Rectal smooth muscle tissue (tissue), 1 donor: Measurements from ENCODE around the gene RAP1GAP.

ENCODE experiments used
- H3K27ac ChIP-seq: one replicate; pipeline ENCODE4 v1.7.0; 2013; ENCODE audit warnings: low read depth, low read length, inconsistent platforms
- H3K27me3 ChIP-seq: one replicate; pipeline ENCODE4 v1.7.0; 2013; ENCODE audit warnings: low read length; ENCODE audit not compliant: control insufficient read depth, insufficient read depth
- H3K36me3 ChIP-seq: one replicate; pipeline ENCODE4 v1.7.0; 2013; ENCODE audit warnings: low read length; ENCODE audit not compliant: control insufficient read depth, insufficient read depth
- H3K4me1 ChIP-seq: one replicate; pipeline ENCODE4 v1.7.0; 2013; ENCODE audit warnings: low read length; ENCODE audit not compliant: control insufficient read depth, insufficient read depth
- H3K4me3 ChIP-seq: one replicate; pipeline ENCODE4 v1.7.0; 2013; ENCODE audit warnings: low read length
- H3K9ac ChIP-seq: one replicate; pipeline ENCODE4 v1.7.0; 2013; ENCODE audit warnings: low read length

Gene RAP1GAP

GRCh38 chr1:21664806-21665588 is 4.2 kb downstream of the RAP1GAP start:
- Histone ChIP-seq H3K36me3 (no peaks in the 10 kb centered on the region), H3K9ac (no peak overlapping the region), H3K27me3 (peaks cover 35% of the 10 kb centered on the region), H3K4me3 (no peak overlapping the region), H3K27ac (no peak overlapping the region), H3K4me1 (no peaks in the 10 kb centered on the region)

GRCh38 chr1:21663951-21664805 is 5.0 kb downstream of the RAP1GAP start:
- Histone ChIP-seq H3K36me3 (no peaks in the 10 kb centered on the region), H3K9ac (no peak overlapping the region), H3K4me3 (no peak overlapping the region), H3K4me1 (no peaks in the 10 kb centered on the region), H3K27me3 (peaks cover 30% of the 10 kb centered on the region), H3K27ac (no peak overlapping the region)

GRCh38 chr1:21663248-21663950 is 5.8 kb downstream of the RAP1GAP start:
- no peak overlapping the region for H3K27ac ChIP-seq

GRCh38 chr1:21662426-21663247 is 6.5 kb downstream of the RAP1GAP start:
- H3K4me3 ChIP-seq, result no peak overlapping the region
- H3K36me3 ChIP-seq, result no peaks in the 10 kb centered on the region
- H3K27me3 ChIP-seq, result peaks cover 18% of the 10 kb centered on the region
- no peak overlapping the region for H3K9ac ChIP-seq
- no peaks in the 10 kb centered on the region for H3K4me1 ChIP-seq
- no peak overlapping the region for H3K27ac ChIP-seq

More at GRCh38 chr1:21663248-21663950, 5.8 kb downstream of the RAP1GAP start:
- Histone ChIP-seq H3K4me3 (no peak overlapping the region), H3K36me3 (no peaks in the 10 kb centered on the region), H3K27me3 (peaks cover 26% of the 10 kb centered on the region), H3K4me1 (no peaks in the 10 kb centered on the region), H3K9ac (no peak overlapping the region)

GRCh38 chr1:21661886-21662285 is 7.3 kb downstream of the RAP1GAP start:
- Histone ChIP-seq H3K27ac (no peak overlapping the region), H3K4me1 (no peaks in the 10 kb centered on the region), H3K4me3 (no peak overlapping the region), H3K36me3 (no peaks in the 10 kb centered on the region), H3K27me3 (peaks cover 11% of the 10 kb centered on the region), H3K9ac (no peak overlapping the region)

- Histone ChIP-seq H3K27ac (no peak overlapping the region), H3K36me3 (no peaks in the 10 kb centered on the region), H3K4me3 (no peak overlapping the region), H3K27me3 (peaks cover 4% of the 10 kb centered on the region), H3K9ac (no peak overlapping the region), H3K4me1 (no peaks in the 10 kb centered on the region)
Observed at GRCh38 chr1:21659924-21660326, 9.2 kb downstream of the RAP1GAP start.

GRCh38 chr1:21659099-21659923 is 9.8 kb downstream of the RAP1GAP start:
- peaks cover 4% of the 10 kb centered on the region for H3K27me3 ChIP-seq
- no peak overlapping the region for H3K27ac ChIP-seq
- peak overlapping the region; percentile 32 for H3K4me3 ChIP-seq
- no peak overlapping the region for H3K9ac ChIP-seq
- no peaks in the 10 kb centered on the region for H3K4me1 ChIP-seq
- H3K36me3 ChIP-seq, result no peaks in the 10 kb centered on the region

GRCh38 chr1:21657456-21658190 is 11.5 kb downstream of the RAP1GAP start:
- Histone ChIP-seq H3K4me3 (no peak overlapping the region), H3K27ac (no peak overlapping the region), H3K36me3 (no peaks in the 10 kb centered on the region), H3K4me1 (no peaks in the 10 kb centered on the region), H3K9ac (no peak overlapping the region), H3K27me3 (peaks cover 1% of the 10 kb centered on the region)

GRCh38 chr1:21655748-21656147 is 13.4 kb downstream of the RAP1GAP start:
- no peak overlapping the region for H3K4me3 ChIP-seq
- no peaks in the 10 kb centered on the region for H3K36me3 ChIP-seq
- no peaks in the 10 kb centered on the region for H3K27me3 ChIP-seq
- no peaks in the 10 kb centered on the region for H3K4me1 ChIP-seq
- no peak overlapping the region for H3K9ac ChIP-seq
- H3K27ac ChIP-seq, result no peak overlapping the region

GRCh38 chr1:21655259-21655658 is 13.9 kb downstream of the RAP1GAP start:
- Histone ChIP-seq H3K4me3 (no peak overlapping the region), H3K4me1 (no peaks in the 10 kb centered on the region), H3K27me3 (no peaks in the 10 kb centered on the region), H3K36me3 (no peaks in the 10 kb centered on the region), H3K9ac (no peak overlapping the region), H3K27ac (no peak overlapping the region)

- Histone ChIP-seq H3K4me3 (no peak overlapping the region), H3K36me3 (no peaks in the 10 kb centered on the region), H3K27me3 (no peaks in the 10 kb centered on the region), H3K9ac (no peak overlapping the region), H3K27ac (no peak overlapping the region), H3K4me1 (no peaks in the 10 kb centered on the region)
Observed at GRCh38 chr1:21654209-21654608, 14.9 kb downstream of the RAP1GAP start.
